Heart left ventricle (tissue), 16 donors: Measurements from ENCODE around the gene MAPK7. TPM values are rescaled to one million over a fixed set of nuclear protein-coding genes. Genes with fewer than 3 reads are reported as not detected.

Experiments used
- ATAC-seq, 4 donors: fragments of 200-7000 bp; cut with Tn5 transposase; one replicate each; pipeline ENCODE4 v1.9.1; 2020 to 2022; ENCODE audit warnings: moderate library complexity in 4 of 4, mild to moderate bottlenecking in 3 of 4, moderate number of reproducible peaks in 1 of 4
- DNase-seq, 5 donors: peaks; one replicate each; pipeline ENCODE4 v3.0.0-alpha.2; 2020
- H3K27ac ChIP-seq, 12 donors: fragments of 200-600 bp; sonication (generic) in 4 of 12; one replicate each; pipeline versions ENCODE4 v1.5.0 to v1.8.0; 2016 to 2022; ENCODE audit warnings: mild to moderate bottlenecking in 2 of 12
- H3K27me3 ChIP-seq, 9 donors: fragments of 200-600 bp; sonication (generic) in 2 of 9; one replicate each; pipeline versions ENCODE4 v1.5.1 to v1.8.0; 2016 to 2022; ENCODE audit warnings: mild to moderate bottlenecking in 3 of 9
- H3K36me3 ChIP-seq, 9 donors: fragments of 200-600 bp; sonication (generic) in 2 of 9; one replicate each; pipeline versions ENCODE4 v1.5.0 to v1.8.0; 2018 to 2022; ENCODE audit warnings: mild to moderate bottlenecking in 2 of 9
- H3K4me1 ChIP-seq, 12 donors: fragments of 200-600 bp; sonication (generic) in 4 of 12; one replicate each; pipeline versions ENCODE4 v1.5.0 to v1.8.0; 2016 to 2022; ENCODE audit warnings: mild to moderate bottlenecking in 3 of 12
- H3K4me3 ChIP-seq, 12 donors: fragments of 200-600 bp; sonication (generic) in 4 of 12; one replicate each; pipeline versions ENCODE4 v1.5.0 to v1.8.0; 2017 to 2022; ENCODE audit warnings: mild to moderate bottlenecking in 9 of 12, moderate library complexity in 4 of 12
- H3K9me3 ChIP-seq, 12 donors: fragments of 200-600 bp; sonication (generic) in 4 of 12; one replicate each; pipeline versions ENCODE4 v1.5.0 to v1.8.0; 2016 to 2022; ENCODE audit warnings: mild to moderate bottlenecking in 1 of 12
- POLR2A ChIP-seq, 2 donors: fragments of 450-650 bp; IDR thresholded peaks; one replicate each; pipeline ENCODE4 v1.6.1; 2017; ENCODE audit warnings: antibody characterized with exemption in 2 of 2, mild to moderate bottlenecking in 2 of 2, moderate library complexity in 2 of 2
- WGBS, 4 donors: extraction: QIAGEN DNeasy Blood & Tissue Kit in 2 of 4; methylation state at CpG; one replicate each; pipeline versions ENCODE4 v1.1.5 to v1.1.7; 2013 to 2018; 5-methylcytosine and 5-hydroxymethylcytosine counted together
- intact Hi-C, 10 donors: fragments of 100-400 bp; cut with DNase I; formaldehyde crosslinking; loops; one replicate each; pipeline versions ENCODE4 v1.11.1 to v1.14.2; 2022
- polyA plus RNA-seq, 2 donors: library from polyadenylated mRNA; stranded (reverse); fragments of 200-250 nt; gene quantifications; one replicate each; pipeline ENCODE4 v1.2.3, GENCODE V29; 2013
- total RNA-seq, 9 donors: library from RNA; depleted of rRNA in 2 of 9; stranded (reverse); fragments of >200 nt in 2 of 9; fragmentation: NEBNext Ultra II Directional in 3 of 9; extraction: Animal tissue kit (Norgen Biotek cat#: 25700) in 3 of 9; gene quantifications; one replicate each; pipeline versions ENCODE4 v1.1.0 to v1.2.4, GENCODE V29; 2016 to 2023
- TF ChIP-seq, protein P1 (sequence below), 12 donors: fragments of 200-600 bp; sonication (generic) in 4 of 12; IDR thresholded peaks; one replicate each; pipeline versions ENCODE4 v1.5.0 to v1.8.0; 2018 to 2022; ENCODE audit warnings: antibody characterized with exemption in 12 of 12, mild to moderate bottlenecking in 5 of 12
- donor health status: ischemic (EF 13 %, LVEDD 7.1; RV severe dilation, severe dysfunction).
- donor health status: healthy with polysubstance abuse.
- donor health status: DM: no; HTN: yes; CAD: no.
- donor health status: DM: no; HTN: no; CAD: no.
- donor health status: ischemic (EF 25% LVEDD 6.9; RV normal size, moderate dysfunction).
- donor health status: ischemic (EF 25% LVEDD 5.7; RV mildly dilated, moderate dysfunction).
- donor health status: healthy.
- donor health status: DM: yes; HTN: yes; CAD: no.
- donor health status: ischemic (EF 35%, LVEDD 5.7; RV mildly dilated, moderate dysfunction).
- donor health status: nonischemic (EF 11% LVEDD 7.7; RV severe dilation, severe dysfunction).
- donor health status: DM: yes; HTN: yes; CAD: no.
- donor health status: PGD.
- donor health status: ischemic (EF 29% LVEDD 5.4; RV normal size, mild dysfunction).
- donor health status: nonischemic (EF 23%, LVEDD 6.1; RV moderate dilation, normal function).

MAPK7 gene
- total and polyA plus RNA-seq, 11 donors = 5.7 to 25.4 (median 12.1) TPM

GRCh38 chr17:19405114-19405513, 26.8 kb downstream of the MAPK7 start:
- intact Hi-C loops = no loop called here
- Histone ChIP-seq H3K27ac (no peak overlapping the region), H3K9me3 (no peaks in the 10 kb centered on the region), H3K27me3 (no peaks in the 10 kb centered on the region), H3K4me3 (no peak overlapping the region), H3K4me1 (peaks cover 0 to 5% (median 0%) of the 10 kb centered on the region in 12 donors), H3K36me3 (no peaks in the 10 kb centered on the region)
- ATAC-seq (no peak), DNase-seq (no peak)
- TF ChIP-seq, protein P1, sequence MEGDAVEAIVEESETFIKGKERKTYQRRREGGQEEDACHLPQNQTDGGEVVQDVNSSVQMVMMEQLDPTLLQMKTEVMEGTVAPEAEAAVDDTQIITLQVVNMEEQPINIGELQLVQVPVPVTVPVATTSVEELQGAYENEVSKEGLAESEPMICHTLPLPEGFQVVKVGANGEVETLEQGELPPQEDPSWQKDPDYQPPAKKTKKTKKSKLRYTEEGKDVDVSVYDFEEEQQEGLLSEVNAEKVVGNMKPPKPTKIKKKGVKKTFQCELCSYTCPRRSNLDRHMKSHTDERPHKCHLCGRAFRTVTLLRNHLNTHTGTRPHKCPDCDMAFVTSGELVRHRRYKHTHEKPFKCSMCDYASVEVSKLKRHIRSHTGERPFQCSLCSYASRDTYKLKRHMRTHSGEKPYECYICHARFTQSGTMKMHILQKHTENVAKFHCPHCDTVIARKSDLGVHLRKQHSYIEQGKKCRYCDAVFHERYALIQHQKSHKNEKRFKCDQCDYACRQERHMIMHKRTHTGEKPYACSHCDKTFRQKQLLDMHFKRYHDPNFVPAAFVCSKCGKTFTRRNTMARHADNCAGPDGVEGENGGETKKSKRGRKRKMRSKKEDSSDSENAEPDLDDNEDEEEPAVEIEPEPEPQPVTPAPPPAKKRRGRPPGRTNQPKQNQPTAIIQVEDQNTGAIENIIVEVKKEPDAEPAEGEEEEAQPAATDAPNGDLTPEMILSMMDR (IDR thresholded peaks at IDR 0.05) = no peak
- TF ChIP-seq POLR2A (IDR thresholded peaks at IDR 0.05) = no peak
- WGBS, 4 donors = 86 to 94% (median 91%) methylated on average over 5 of the region's 5 CpGs

DNA sequence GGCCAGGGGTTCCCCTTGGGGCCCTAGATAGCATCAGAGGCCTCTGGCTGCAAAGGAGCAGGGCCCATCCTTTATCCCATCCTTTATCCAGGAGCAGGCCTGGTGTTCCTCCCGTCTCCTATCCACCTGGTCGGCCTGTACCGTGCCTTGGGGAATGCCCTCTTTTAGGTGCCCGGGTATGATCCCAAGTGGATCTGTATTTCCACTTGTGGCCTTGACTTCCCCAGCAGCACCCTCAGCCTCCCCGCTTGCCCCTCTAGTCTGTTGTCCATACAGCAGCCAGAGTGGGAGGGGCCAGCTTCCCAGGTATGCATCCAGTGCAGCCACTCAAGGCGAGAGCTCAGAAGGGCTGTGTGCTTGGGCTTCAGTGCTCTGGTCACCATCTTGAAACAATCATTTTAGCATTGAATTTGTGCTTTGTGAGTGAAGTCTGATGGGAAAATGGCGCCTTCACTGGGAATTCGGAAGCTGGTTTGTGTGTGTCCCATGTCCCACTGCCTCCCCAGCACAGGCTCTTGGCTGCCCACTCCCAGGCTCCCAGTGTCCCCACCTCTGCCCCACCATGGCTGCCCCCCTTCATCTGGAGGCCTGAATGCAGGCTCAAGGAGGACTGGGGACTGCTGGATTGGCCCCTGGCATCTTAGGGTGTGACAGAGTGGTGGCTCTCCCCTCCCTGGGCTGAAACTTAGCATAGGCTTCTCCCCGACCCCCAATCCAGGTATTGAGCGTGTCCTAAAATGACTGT, 29.5 kb downstream of the MAPK7 start:
- no peak for ATAC-seq
- TF ChIP-seq, protein P1 (IDR thresholded peaks at IDR 0.05) = no peak
- no peak for TF ChIP-seq POLR2A (IDR thresholded peaks at IDR 0.05)
- no peak for DNase-seq
- H3K27ac ChIP-seq = no peak overlapping the region
- no peaks in the 10 kb centered on the region for H3K9me3 ChIP-seq
- H3K36me3 ChIP-seq = no peaks in the 10 kb centered on the region
- H3K4me3 ChIP-seq = no peak overlapping the region
- 95 to 98% (median 97%) methylated on average over 10 of the region's 10 CpGs for WGBS, 4 donors
- intact Hi-C loops = no loop called here
- H3K27me3 ChIP-seq = no peaks in the 10 kb centered on the region
- H3K4me1 ChIP-seq = peaks cover 0 to 14% (median 0%) of the 10 kb centered on the region in 12 donors

GRCh38 chr17:19408346-19408710, 30.0 kb downstream of the MAPK7 start:
- Histone ChIP-seq H3K36me3 (no peaks in the 10 kb centered on the region), H3K4me3 (no peak overlapping the region), H3K27me3 (no peaks in the 10 kb centered on the region), H3K27ac (no peak overlapping the region), H3K4me1 (peaks cover 0 to 14% (median 0%) of the 10 kb centered on the region in 12 donors), H3K9me3 (no peaks in the 10 kb centered on the region)
- ATAC-seq (no peak), DNase-seq (no peak)
- 95 to 100% (median 95%) methylated on average over 2 of the region's 2 CpGs for WGBS, 4 donors
- intact Hi-C loops = no loop called here
- TF ChIP-seq POLR2A (IDR thresholded peaks at IDR 0.05) = no peak
- TF ChIP-seq, protein P1 (IDR thresholded peaks at IDR 0.05) = no peak

DNA sequence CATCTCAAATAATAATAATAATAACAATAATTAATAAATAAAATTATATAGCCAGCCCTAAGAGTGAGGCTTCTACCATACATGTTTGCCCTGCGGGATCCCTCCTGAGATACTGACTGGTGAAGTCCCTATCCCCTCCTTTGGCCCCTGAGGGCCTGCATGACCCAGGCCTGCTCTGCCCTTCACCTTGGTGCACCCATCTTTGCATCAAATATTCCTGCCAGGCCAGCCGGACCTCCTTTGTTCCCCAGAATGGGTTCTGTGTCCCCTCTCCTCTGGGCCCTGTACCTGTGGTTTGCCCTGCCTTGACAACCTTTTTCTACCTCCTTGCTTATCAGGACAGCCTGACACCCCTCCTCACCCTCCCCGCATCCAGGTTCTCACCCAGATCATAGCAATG, 30.8 kb downstream of the MAPK7 start:
- Histone ChIP-seq H3K4me1 (peaks cover 0 to 14% (median 0%) of the 10 kb centered on the region in 12 donors), H3K27me3 (no peaks in the 10 kb centered on the region), H3K36me3 (no peaks in the 10 kb centered on the region), H3K27ac (no peak overlapping the region), H3K9me3 (no peaks in the 10 kb centered on the region), H3K4me3 (no peak overlapping the region)
- TF ChIP-seq, protein P1 (IDR thresholded peaks at IDR 0.05) = no peak
- TF ChIP-seq POLR2A (IDR thresholded peaks at IDR 0.05) = no peak
- ATAC-seq = no peak
- DNase-seq = no peak
- intact Hi-C loops = no loop called here
- 95 to 100% (median 96%) methylated on average over 3 of the region's 3 CpGs for WGBS, 4 donors
